ENCODE data around the gene EFNA3.
A peak's percentile ranks its signal among the peaks of the same experiment; 100 is the strongest.
"Not testable (repeated sequence)": the region's sequence is repeated elsewhere in the genome, so short reads cannot be mapped to it uniquely, and the experiment has no call there.

EFNA3 gene

GRCh38 chr1:155110826-155111225 lies 32.2 kb downstream of the EFNA3 start:
- DNase-seq (ENCODE audit: low spot score): no peak

- no peak for DNase-seq (ENCODE audit: low spot score)
Measured at GRCh38 chr1:155113450-155113980, 34.9 kb downstream of the EFNA3 start.

- DNase-seq (ENCODE audit: low spot score): peak; percentile 19
Measured at GRCh38 chr1:155116113-155116764, 37.6 kb downstream of the EFNA3 start.

GRCh38 chr1:155117610-155118009 lies 39.0 kb downstream of the EFNA3 start:
- DNase-seq (ENCODE audit: low spot score): peak; percentile 29

- not testable (repeated sequence) for DNase-seq (ENCODE audit: low spot score)
Measured at GRCh38 chr1:155118090-155118489, 39.5 kb downstream of the EFNA3 start.

- DNase-seq (ENCODE audit: low spot score): peak; percentile 21
Measured at GRCh38 chr1:155120253-155120652, 41.6 kb downstream of the EFNA3 start.

- DNase-seq (ENCODE audit: low spot score): peak; percentile 22
Measured at GRCh38 chr1:155121249-155121648, 42.6 kb downstream of the EFNA3 start.

GRCh38 chr1:155122308-155122707 lies 43.7 kb downstream of the EFNA3 start:
- peak; percentile 6 for DNase-seq (ENCODE audit: low spot score)

- DNase-seq (ENCODE audit: low spot score): no peak
Measured at GRCh38 chr1:155123801-155124200, 45.2 kb downstream of the EFNA3 start.

GRCh38 chr1:155124503-155125463 lies 46.1 kb downstream of the EFNA3 start:
- DNase-seq (ENCODE audit: low spot score): peak; percentile 32

GRCh38 chr1:155125511-155125945 lies 46.9 kb downstream of the EFNA3 start:
- DNase-seq (ENCODE audit: low spot score): no peak

- DNase-seq (ENCODE audit: low spot score): peak; percentile 39
Measured at GRCh38 chr1:155125946-155126555, 47.4 kb downstream of the EFNA3 start.

GRCh38 chr1:155126556-155127104 lies 48.0 kb downstream of the EFNA3 start:
- peak; percentile 69 for DNase-seq (ENCODE audit: low spot score)

GRCh38 chr1:155127105-155127966 lies 48.7 kb downstream of the EFNA3 start, which contains the start of gene EFNA1:
Gene EFNA1 (plus strand): TSS chr1:155127876. CDS start chr1:155127978, 102 bp downstream.
- DNase-seq (ENCODE audit: low spot score): peak; percentile 89

- no peak for DNase-seq (ENCODE audit: low spot score)
Measured at GRCh38 chr1:155127967-155128754, 49.5 kb downstream of the EFNA3 start.

GRCh38 chr1:155128755-155129473 lies 50.3 kb downstream of the EFNA3 start:
- DNase-seq (ENCODE audit: low spot score): peak; percentile 33

- DNase-seq (ENCODE audit: low spot score): no peak
Measured at GRCh38 chr1:155130272-155131006, 51.8 kb downstream of the EFNA3 start.

- no peak for DNase-seq (ENCODE audit: low spot score)
Measured at GRCh38 chr1:155131285-155131684, 52.6 kb downstream of the EFNA3 start.

GRCh38 chr1:155131856-155132255 lies 53.2 kb downstream of the EFNA3 start:
- no peak for DNase-seq (ENCODE audit: low spot score)

All from D341Med (cell line).